ENCODE data around the gene MLLT6.

GRCh38 chr17:38724337-38724988 is 19.4 kb downstream of the MLLT6 start:
- TF ChIP-seq CTCF (IDR thresholded peaks at IDR 0.05) (no peak), TCF7L2 (IDR thresholded peaks at IDR 0.05; ENCODE audit: low read depth, low read length) (no peak)

Measured in Panc1 (cell line).